ENCODE measurements around the gene A2ML1. TPM values are rescaled to one million over a fixed set of nuclear protein-coding genes. Genes with fewer than 3 reads are reported as not detected.
"Not testable (repeated sequence)": the region's sequence is repeated elsewhere in the genome, so short reads cannot be mapped to it uniquely, and the experiment has no call there.

Gene A2ML1
- total and polyA plus RNA-seq, 12 donors, result 0.08 to 1.4 (median 0.14) TPM; not detected in 8

DNA sequence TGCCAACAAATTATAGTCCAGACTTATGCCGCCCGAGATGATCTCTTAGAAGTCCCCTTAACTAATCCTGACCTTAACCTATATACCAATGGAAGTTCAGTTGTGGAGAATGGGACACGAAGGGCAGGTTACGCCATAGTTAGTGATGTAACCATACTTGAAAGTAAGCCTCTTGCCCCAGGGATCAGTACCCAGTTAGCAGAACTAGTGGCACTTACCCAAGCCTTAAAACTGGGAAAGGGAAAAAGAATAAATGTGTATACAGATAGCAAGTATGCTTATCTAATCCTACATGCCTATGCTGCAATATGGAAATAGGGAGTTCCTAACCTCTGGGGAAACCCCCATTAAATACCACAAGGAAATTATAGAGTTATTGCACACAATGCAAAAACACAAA lies 29.2 kb upstream of the A2ML1 start:
- H3K4me1 ChIP-seq (replicated peaks in 1 of 2); H3K27me3 ChIP-seq; H3K36me3 ChIP-seq (replicated peaks in 1 of 2); H3K9me3 ChIP-seq (replicated peaks in 1 of 3); H3K27ac ChIP-seq; DNase-seq; H3K4me3 ChIP-seq; intact Hi-C loops (cut with DNase I): not testable (repeated sequence)
- WGBS, 4 donors, result 86 to 97% (median 93%) methylated on average over 4 of the region's 4 CpGs

DNA sequence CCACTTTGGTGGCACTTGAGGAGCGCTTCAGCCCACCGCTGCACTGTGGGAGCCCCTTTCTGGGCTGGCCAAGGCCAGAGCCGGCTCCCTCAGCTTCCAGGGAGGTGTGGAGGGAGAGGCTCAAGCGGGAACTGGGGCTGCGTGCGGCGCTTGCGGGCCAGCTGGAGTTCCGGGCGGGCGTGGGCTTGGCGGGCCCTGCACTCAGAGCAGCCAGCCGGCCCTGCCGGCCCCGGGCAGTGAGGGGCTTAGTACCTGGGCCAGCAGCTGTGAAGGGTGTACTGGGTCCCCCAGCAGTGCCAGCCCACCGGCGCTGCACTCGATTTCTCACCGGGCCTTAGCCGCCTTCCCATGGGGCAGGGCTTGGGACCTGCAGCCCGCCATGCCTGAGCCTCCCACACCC lies 27.8 kb upstream of the A2ML1 start:
- H3K27ac ChIP-seq; DNase-seq; H3K4me1 ChIP-seq (replicated peaks in 1 of 2); H3K4me3 ChIP-seq; H3K27me3 ChIP-seq; H3K9me3 ChIP-seq (replicated peaks in 1 of 3); H3K36me3 ChIP-seq (replicated peaks in 1 of 2); intact Hi-C loops (cut with DNase I): not testable (repeated sequence)
- WGBS, 4 donors, result 97 to 100% (median 98%) methylated on average over 6 to 21 of the region's 21 CpGs

GRCh38 chr12:8796831-8797626 lies 25.4 kb upstream of the A2ML1 start:
- TF ChIP-seq POLR2A (IDR thresholded peaks at IDR 0.05) (no peak), CTCF (IDR thresholded peaks at IDR 0.05) (no peak)
- 71 to 82% (median 79%) methylated on average over 5 of the region's 5 CpGs for WGBS, 4 donors
- H3K27me3 ChIP-seq, result no peaks in the 10 kb centered on the region
- no peak overlapping the region for H3K27ac ChIP-seq
- no peaks in the 10 kb centered on the region for H3K4me1 ChIP-seq (replicated peaks in 1 of 2)
- intact Hi-C loops (cut with DNase I), result no loop called here
- no peak for DNase-seq
- H3K9me3 ChIP-seq (replicated peaks in 1 of 3), result no peaks in the 10 kb centered on the region
- H3K4me3 ChIP-seq, result no peak overlapping the region
- H3K36me3 ChIP-seq (replicated peaks in 1 of 2), result no peaks in the 10 kb centered on the region

GRCh38 chr12:8801213-8801612 lies 21.2 kb upstream of the A2ML1 start:
- 87 to 91% (median 90%) methylated on average over 3 of the region's 3 CpGs for WGBS, 4 donors
- H3K9me3 ChIP-seq (replicated peaks in 1 of 3); DNase-seq; intact Hi-C loops (cut with DNase I); H3K4me1 ChIP-seq (replicated peaks in 1 of 2); H3K36me3 ChIP-seq (replicated peaks in 1 of 2); H3K4me3 ChIP-seq; H3K27me3 ChIP-seq; H3K27ac ChIP-seq: not testable (repeated sequence)

DNA sequence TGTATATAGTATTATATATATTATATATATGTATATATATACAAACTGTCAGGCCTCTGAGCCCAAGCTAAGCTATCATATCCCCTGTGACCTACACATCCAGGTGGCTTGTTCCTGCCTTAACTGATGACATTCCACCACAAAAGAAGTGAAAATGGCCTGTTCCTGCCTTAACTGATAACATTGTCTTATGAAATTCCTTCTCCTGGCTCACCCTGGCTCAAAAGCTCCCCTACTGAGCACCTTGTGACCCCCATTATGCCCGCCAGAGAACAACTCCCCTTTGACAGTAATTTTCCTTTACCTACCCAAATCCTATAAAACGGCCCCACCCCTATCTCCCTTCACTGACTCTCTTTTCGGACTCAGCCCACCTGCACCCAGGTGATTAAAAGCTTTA lies 17.6 kb upstream of the A2ML1 start:
- 76 to 91% (median 80%) methylated on average over 3 of the region's 3 CpGs for WGBS, 4 donors
- H3K36me3 ChIP-seq (replicated peaks in 1 of 2); intact Hi-C loops (cut with DNase I): not testable (repeated sequence)

GRCh38 chr12:8805487-8805886 lies 16.9 kb upstream of the A2ML1 start:
- H3K4me3 ChIP-seq; H3K36me3 ChIP-seq (replicated peaks in 1 of 2); DNase-seq; intact Hi-C loops (cut with DNase I); H3K9me3 ChIP-seq (replicated peaks in 1 of 3); H3K27me3 ChIP-seq; H3K27ac ChIP-seq; H3K4me1 ChIP-seq (replicated peaks in 1 of 2): not testable (repeated sequence)
- WGBS, 4 donors, result 82 to 92% (median 87%) methylated on average over 11 of the region's 11 CpGs

More for the DNA sequence above, 17.6 kb upstream of the A2ML1 start:
- H3K27ac ChIP-seq; H3K9me3 ChIP-seq (replicated peaks in 1 of 3); H3K4me1 ChIP-seq (replicated peaks in 1 of 2); H3K4me3 ChIP-seq; DNase-seq; H3K27me3 ChIP-seq: not testable (repeated sequence)

DNA sequence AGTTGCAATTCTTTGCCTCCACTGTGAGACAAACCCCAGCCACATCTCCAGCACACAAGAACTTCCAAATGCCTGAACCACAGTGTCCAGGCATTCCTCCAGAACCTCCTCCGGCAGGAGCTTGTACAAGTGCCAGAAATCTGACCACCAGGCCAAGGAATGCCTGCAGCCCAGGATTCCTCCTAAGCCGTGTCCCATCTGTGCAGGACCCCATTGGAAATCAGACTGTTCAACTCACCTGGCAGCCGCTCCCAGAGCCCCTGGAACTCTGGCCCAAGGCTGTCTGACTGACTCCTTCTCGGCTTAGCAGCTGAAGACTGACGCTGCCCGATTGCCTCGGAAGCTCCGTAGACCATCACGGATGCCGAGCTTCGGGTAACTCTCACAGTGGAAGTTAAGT lies 15.3 kb upstream of the A2ML1 start:
- H3K4me1 ChIP-seq (replicated peaks in 1 of 2); H3K27me3 ChIP-seq; DNase-seq; H3K27ac ChIP-seq; intact Hi-C loops (cut with DNase I); H3K4me3 ChIP-seq; H3K36me3 ChIP-seq (replicated peaks in 1 of 2); H3K9me3 ChIP-seq (replicated peaks in 1 of 3): not testable (repeated sequence)
- 83 to 97% (median 93%) methylated on average over 4 to 11 of the region's 11 CpGs for WGBS, 4 donors

- H3K4me1 ChIP-seq (replicated peaks in 1 of 2); DNase-seq; H3K27ac ChIP-seq; H3K4me3 ChIP-seq; H3K36me3 ChIP-seq (replicated peaks in 1 of 2); H3K27me3 ChIP-seq; intact Hi-C loops (cut with DNase I); H3K9me3 ChIP-seq (replicated peaks in 1 of 3): not testable (repeated sequence)
- WGBS, 4 donors, result 77 to 80% (median 78%) methylated on average over 7 of the region's 7 CpGs
Measured at GRCh38 chr12:8810112-8810511, 12.3 kb upstream of the A2ML1 start.

Measured in adrenal gland (tissue), 12 donors.